GM10266 (cell line): ENCODE results near the gene C1orf21.

Experiments used
- DNase-seq: peaks from one replicate; pipeline ENCODE4 v3.0.0; 2012; ENCODE audit errors: extremely low spot score
- TF ChIP-seq, protein P1 (sequence below): IDR thresholded peaks from 2 replicates; pipeline ENCODE4 v1.5.1; 2012; ENCODE audit warnings: mild to moderate bottlenecking, low read depth; ENCODE audit not compliant: control insufficient read depth, insufficient read depth; ENCODE audit errors: missing control alignments

The C1orf21 gene

DNA sequence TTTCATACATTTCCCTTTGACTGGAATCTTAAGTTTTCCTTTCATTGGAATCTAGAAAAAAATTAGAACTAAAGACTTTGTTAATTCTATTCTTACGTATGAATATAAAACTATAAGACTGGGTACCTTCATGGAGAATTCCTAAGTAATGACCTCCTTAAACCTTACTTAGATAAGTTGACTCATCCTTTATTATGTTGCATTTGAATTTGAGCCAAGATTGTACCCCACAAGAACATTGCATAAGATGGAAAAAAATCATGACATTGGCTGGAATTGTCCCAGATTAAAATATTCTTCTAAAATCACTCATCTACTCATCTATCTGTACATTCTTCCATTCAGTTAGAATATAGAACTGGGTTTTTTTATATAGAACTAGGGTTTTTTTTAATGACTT lies 137.4 kb downstream of the C1orf21 start:
- TF ChIP-seq, protein P1, sequence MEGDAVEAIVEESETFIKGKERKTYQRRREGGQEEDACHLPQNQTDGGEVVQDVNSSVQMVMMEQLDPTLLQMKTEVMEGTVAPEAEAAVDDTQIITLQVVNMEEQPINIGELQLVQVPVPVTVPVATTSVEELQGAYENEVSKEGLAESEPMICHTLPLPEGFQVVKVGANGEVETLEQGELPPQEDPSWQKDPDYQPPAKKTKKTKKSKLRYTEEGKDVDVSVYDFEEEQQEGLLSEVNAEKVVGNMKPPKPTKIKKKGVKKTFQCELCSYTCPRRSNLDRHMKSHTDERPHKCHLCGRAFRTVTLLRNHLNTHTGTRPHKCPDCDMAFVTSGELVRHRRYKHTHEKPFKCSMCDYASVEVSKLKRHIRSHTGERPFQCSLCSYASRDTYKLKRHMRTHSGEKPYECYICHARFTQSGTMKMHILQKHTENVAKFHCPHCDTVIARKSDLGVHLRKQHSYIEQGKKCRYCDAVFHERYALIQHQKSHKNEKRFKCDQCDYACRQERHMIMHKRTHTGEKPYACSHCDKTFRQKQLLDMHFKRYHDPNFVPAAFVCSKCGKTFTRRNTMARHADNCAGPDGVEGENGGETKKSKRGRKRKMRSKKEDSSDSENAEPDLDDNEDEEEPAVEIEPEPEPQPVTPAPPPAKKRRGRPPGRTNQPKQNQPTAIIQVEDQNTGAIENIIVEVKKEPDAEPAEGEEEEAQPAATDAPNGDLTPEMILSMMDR = no peak
- no peak for DNase-seq

DNA sequence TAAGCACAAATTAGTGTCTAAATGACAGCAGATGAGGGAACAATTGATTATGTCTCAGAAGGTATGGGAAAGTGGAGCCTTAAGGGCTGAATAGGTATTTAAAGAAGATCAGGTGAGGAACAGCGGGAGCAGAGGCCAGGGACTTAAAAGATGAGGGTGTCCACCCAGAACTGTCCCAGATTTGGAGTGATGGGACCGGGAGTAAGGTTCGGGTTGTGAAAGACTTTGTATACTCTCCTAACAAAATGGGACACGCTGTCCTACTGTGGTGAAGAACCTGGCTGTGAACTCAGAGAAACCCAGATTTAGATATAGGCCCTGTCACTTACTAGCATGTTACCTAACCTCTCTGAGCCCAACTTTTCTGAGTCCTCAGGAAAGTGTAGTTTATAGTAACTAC lies 140.6 kb downstream of the C1orf21 start:
- TF ChIP-seq, protein P1 = no peak
- DNase-seq = no peak

DNA sequence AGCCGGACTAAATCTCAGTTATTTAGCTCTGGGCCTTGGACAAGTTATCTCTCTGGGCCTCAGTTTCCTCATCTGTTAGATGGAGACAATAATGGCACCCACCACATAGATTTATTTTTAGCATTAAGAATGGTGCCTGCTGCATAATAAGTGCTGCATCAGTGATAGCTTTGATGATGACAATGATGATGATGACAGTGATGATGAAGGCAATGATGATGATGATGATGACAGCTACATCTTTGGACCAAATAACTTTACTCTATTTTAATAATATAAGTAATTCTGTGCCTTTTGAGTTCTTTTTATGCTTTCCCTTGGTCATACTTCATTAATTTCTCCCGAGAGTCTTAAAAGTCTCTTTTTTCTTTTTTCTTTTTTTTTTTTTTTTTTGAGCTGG lies 143.4 kb downstream of the C1orf21 start:
- TF ChIP-seq, protein P1 = no peak
- DNase-seq = no peak

DNA sequence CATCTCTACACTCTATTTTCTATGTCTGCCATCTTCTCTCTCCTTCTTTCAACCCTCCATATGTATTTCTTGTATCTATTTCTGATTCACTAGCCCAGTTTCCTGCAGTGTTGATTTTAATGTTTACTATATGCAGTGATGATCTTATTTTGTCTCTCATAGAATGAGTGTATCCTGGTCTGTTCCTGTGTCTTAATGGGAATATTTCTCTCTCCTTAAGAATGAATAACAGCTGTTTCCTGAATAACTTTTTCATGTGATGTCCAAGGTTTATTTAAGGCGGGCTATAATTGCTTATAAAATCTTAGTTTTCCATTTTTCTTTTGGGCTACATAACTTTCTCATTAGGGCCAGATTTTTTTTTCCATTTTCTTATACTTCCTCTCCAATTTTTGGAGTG lies 144.5 kb downstream of the C1orf21 start:
- DNase-seq = no peak
- TF ChIP-seq, protein P1 = no peak

DNA sequence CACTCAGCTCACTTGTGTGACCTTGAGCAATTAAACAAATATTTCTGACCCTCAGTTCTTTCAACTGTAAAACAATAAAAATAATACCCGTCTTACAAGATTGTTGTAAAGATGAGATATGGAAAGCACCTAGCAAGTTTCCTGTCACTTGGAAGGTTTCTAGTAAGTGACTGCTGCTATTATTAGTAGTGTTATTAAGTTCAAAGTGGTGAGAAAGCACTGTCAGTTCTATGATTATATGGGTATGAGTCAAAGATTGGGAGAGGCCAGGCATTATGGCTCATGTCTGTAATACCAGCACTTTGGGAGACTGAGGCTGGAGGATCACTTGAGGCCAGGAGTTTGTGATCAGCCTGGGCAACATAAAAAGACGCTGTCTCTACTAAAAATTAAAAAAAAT lies 145.4 kb downstream of the C1orf21 start:
- TF ChIP-seq, protein P1 = no peak
- no peak for DNase-seq

DNA sequence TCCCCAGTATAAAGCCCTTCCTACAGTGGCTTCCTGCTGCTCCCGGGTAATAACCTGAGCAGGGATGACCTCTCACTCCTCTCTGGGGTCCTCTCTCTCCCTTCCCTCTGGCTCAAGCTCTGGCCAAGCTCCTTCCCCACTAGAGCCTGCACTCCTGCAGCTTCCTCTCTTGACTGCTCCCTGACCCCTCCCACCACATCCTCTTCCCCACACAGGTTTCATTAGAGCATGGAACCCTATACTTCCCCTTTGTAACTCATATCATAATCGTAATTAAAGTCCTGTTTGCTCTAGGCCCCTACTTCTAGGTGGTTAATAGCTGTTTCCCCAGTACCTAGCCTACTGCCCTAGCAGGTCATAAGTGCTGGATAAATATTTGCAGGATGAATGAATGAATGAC lies 146.2 kb downstream of the C1orf21 start:
- TF ChIP-seq, protein P1 = no peak
- DNase-seq = no peak

DNA sequence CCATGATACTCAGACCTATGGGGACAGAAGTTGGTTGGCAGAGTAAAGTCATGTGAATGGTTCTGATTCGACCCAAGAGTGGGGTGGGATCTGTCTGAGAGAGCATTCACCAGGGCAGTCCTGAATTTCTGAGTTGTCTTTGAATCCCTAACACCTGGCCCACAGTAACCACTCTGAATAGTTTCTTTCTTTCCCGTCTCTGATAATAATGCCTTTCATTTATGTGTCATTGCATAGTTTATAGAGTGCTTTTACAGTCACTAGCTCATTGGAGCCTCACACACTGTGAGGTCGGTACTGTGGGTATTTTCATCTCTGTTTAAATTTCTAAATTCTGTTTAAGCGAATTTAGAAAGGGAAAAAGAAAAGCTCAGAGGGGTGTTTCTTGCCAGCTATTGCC lies 147.1 kb downstream of the C1orf21 start:
- TF ChIP-seq, protein P1 = no peak
- no peak for DNase-seq
